ENCODE data around the gene MRPS6.

DNA sequence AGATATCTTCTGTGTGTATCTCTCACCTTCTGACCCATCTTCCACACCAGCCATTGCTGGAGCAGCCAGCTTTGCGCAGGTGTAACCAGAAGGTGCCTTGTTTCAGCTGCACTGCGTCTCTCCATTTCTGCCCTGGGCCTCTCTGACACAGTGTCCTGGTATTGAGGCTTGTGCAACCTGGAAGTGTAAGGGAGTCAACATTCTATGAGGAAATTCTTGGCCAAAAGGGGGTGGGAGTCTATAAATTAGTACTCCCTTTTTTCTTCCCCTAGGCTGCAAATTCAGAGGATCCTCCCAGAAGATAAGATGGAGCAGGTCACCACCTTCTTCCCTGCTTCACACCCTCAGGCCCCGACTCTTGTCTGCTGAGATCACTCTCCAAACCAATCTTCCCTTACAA lies 109.1 kb downstream of the MRPS6 start:
- TF ChIP-seq, protein P1, sequence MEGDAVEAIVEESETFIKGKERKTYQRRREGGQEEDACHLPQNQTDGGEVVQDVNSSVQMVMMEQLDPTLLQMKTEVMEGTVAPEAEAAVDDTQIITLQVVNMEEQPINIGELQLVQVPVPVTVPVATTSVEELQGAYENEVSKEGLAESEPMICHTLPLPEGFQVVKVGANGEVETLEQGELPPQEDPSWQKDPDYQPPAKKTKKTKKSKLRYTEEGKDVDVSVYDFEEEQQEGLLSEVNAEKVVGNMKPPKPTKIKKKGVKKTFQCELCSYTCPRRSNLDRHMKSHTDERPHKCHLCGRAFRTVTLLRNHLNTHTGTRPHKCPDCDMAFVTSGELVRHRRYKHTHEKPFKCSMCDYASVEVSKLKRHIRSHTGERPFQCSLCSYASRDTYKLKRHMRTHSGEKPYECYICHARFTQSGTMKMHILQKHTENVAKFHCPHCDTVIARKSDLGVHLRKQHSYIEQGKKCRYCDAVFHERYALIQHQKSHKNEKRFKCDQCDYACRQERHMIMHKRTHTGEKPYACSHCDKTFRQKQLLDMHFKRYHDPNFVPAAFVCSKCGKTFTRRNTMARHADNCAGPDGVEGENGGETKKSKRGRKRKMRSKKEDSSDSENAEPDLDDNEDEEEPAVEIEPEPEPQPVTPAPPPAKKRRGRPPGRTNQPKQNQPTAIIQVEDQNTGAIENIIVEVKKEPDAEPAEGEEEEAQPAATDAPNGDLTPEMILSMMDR (IDR thresholded peaks at IDR 0.05): no peak
- TF ChIP-seq POLR2A (IDR thresholded peaks at IDR 0.05): no peak
